PFSK-1 (cell line): ENCODE results near the gene CACNA1D.

ENCODE experiments used
- FOXP2 ChIP-seq: optimal IDR thresholded peaks from 2 replicates; pipeline ENCODE3; 2011; ENCODE audit warnings: borderline replicate concordance, control low read depth, inconsistent platforms; ENCODE audit not compliant: insufficient read depth; ENCODE audit errors: extremely low read length, extremely low read depth
- POLR2AphosphoS5 ChIP-seq: IDR thresholded peaks from 2 replicates; pipeline ENCODE4 v1.6.1; 2012; ENCODE audit warnings: low read depth, mild to moderate bottlenecking, control low read depth, low read length, moderate library complexity
- REST ChIP-seq, 2 experiments: IDR thresholded peaks; 2 replicates each; pipeline versions ENCODE4 v1.6.1 to v1.8.0; 2011 to 2012; ENCODE audit warnings: low read depth in 2 of 2, low read length in 2 of 2, control low read depth in 1 of 2, inconsistent platforms in 1 of 2, mild to moderate bottlenecking in 1 of 2, moderate library complexity in 1 of 2; ENCODE audit not compliant: insufficient read depth in 1 of 2
- SIN3A ChIP-seq: IDR thresholded peaks from 2 replicates; pipeline ENCODE4 v1.6.1; 2012; ENCODE audit warnings: mild to moderate bottlenecking, low read length, moderate library complexity, borderline replicate concordance; ENCODE audit not compliant: insufficient read depth
- TAF1 ChIP-seq: IDR thresholded peaks from 2 replicates; pipeline ENCODE4 v1.6.1; 2012; ENCODE audit warnings: low read length, control low read depth, borderline replicate concordance; ENCODE audit not compliant: insufficient read depth

CACNA1D gene

GRCh38 chr3:53511246-53511645 is 16.8 kb downstream of the CACNA1D start:
- TF ChIP-seq TAF1 (no peak), SIN3A (no peak), FOXP2 (no peak), REST (IDR thresholded peaks at IDR 0.05; ENCODE audit: insufficient read depth in 1 of 2, low read depth in 2 of 2, low read length in 2 of 2) (no peak), POLR2AphosphoS5 (no peak)

GRCh38 chr3:53513556-53514190 is 19.3 kb downstream of the CACNA1D start:
- no peak for TF ChIP-seq POLR2AphosphoS5
- TF ChIP-seq SIN3A, result no peak
- TF ChIP-seq REST (IDR thresholded peaks at IDR 0.05; ENCODE audit: insufficient read depth in 1 of 2, low read depth in 2 of 2, low read length in 2 of 2), result no peak
- TF ChIP-seq FOXP2, result no peak
- TF ChIP-seq TAF1, result no peak

GRCh38 chr3:53516339-53516738 is 21.9 kb downstream of the CACNA1D start:
- TF ChIP-seq FOXP2, result no peak

GRCh38 chr3:53518495-53518981 is 24.1 kb downstream of the CACNA1D start:
- TF ChIP-seq REST (IDR thresholded peaks at IDR 0.05; ENCODE audit: insufficient read depth in 1 of 2, low read depth in 2 of 2, low read length in 2 of 2) (no peak), FOXP2 (no peak), SIN3A (no peak), TAF1 (no peak), POLR2AphosphoS5 (no peak)

GRCh38 chr3:53519065-53519709 is 24.8 kb downstream of the CACNA1D start:
- TF ChIP-seq SIN3A (no peak), FOXP2 (no peak)

- no peak for TF ChIP-seq FOXP2
These were observed 28.9 kb downstream of the CACNA1D start for GRCh38 chr3:53523346-53523745.
